ENCODE measurements around the gene ADAMTS18.
"Not testable (repeated sequence)": the region's sequence is repeated elsewhere in the genome, so short reads cannot be mapped to it uniquely, and the experiment has no call there.

Gene ADAMTS18

DNA sequence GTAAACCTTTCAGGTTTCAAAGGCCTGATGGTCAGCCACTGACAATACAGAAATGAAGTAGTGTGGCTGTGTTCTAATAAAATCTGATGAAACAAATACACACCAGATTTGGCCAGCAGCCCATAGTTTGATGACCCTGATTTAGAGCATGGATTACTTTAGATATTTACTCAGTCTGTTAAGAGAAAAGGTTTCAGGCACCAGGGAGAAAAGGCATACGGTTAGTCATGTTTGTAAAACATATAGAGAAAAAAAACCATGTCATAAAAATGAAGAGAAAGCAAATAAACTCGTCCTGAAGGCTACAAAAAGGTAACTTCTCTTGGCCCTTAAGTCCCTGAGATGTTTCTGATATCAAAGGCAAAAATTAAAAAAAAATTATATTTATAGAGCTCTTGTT, 112.1 kb downstream of the ADAMTS18 start:
- DNase-seq = no peak

DNA sequence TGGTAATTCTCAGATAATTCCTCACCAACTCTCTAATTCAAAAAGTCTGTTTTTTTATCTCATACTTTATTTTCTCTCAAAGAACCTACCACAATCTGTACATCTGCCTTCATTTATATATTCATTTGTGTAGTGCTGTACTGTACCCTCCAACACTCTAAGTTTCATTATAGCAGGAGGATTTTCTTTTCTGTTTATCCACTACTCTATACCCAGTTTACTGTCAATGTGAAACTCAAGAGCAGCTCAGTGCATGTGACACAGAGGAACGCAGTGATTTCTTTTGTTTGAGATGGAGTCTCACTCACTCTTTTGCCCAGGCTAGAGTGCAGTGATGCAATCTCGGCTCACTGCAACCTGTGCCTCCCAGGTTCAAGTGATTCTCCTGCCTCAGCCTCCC, 117.8 kb downstream of the ADAMTS18 start:
- no peak for DNase-seq

DNA sequence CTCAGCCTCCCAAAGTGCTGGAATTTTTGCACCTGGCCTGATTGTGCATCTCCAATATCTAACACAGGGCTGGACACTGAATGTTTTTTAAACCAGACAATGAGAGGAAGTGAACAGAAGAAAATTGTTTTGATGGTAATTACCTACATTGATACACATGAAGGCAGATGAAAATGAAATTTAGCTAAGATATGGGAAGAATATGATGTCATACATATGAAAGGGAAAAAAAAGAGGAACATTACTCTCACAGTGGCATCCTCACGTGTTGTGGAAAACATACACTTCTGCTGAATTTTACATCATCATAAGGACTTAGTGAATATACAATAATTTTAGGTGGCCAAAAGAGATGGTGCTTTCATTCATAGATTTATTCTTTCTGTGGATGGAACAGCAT, 124.0 kb downstream of the ADAMTS18 start:
- no peak for DNase-seq

DNA sequence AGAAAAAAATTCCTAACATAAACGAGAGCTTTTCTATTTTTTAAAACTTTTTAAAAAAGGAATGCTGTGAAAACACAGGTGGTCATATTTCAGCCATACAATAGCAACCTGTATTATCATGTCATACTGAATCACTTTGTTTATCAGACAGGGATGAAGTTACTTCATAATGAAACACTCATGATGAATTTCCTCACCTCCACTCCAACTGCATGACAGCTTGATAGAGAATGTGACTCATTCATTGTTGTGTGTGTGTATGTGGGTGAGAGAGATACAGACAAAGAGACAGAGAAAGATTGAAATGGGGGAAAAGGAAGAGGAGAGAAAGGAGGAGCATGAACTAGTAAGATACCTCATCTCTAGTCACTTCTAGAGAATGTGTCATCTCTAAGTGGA, 126.7 kb downstream of the ADAMTS18 start:
- no peak for DNase-seq

DNA sequence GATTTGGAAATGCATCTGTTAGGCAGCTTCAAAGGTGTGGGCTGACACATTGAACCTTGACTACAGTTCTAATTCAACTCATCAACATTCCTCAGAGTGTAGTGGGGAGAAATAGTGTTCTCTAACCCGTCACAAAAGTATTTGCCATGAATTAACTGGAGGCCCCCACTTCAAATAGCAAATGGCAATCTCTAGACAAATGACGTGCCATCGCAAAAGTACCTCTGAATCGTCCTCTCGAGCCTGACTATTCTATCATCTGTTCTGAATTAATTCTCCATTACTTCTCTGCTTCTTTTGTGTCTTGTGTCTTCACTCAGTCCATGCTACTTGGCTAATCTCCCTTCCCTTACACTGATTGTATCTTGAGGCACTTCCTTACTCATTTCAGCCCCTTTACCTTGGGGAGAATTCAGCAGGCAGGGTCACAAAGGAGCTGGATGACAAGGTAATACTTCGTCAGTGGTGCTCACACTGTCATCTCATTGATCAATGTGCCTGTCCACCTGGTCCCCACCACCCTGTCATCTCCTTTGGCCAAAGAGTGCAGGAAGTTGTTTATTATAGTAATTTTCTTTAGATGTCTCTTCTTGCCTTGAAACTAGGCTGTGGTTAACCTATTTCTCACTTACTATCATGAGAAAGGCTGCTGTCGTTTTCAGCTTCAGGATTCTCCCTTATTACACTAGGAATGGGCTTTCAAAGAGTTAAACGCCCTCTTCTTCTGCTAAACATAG, 127.2 kb downstream of the ADAMTS18 start:
- no peak for DNase-seq

DNA sequence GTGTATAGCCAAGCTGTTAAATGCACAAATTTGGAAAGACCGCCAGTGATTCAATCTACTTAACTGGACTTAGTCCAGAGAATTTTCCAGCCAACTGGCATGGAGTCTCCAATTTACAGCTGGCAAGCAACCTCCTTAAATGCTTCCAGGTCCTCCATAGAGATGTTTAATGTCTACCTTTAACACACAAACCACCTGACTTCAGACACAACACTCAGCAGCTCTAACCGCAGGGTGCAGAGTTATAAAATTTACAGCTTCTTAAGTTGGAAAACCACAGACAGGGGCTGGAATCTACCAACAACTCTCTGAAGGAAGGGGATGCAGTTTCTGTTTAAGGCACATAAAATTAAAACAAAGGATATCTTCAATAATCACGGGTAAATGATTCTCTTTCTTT, 128.8 kb downstream of the ADAMTS18 start:
- DNase-seq = no peak

DNA sequence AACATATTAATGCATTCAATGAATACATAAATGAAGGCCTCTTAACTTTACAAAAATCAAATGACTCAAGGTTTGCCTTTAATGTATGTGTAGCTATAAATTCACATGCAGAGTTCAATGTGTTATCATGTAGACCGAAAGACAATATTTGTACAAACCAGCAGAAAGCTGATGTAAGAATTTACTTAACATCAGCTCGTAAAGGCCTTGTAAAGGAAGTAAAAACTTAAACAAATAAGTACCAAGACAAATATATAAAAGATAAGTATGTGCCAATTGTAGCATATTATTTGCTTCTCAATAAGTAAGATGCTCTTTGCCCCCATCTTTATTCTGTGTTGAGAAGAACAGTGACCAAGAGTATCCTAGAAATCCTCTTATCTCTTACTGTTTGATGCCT, 130.0 kb downstream of the ADAMTS18 start:
- no peak for DNase-seq

DNA sequence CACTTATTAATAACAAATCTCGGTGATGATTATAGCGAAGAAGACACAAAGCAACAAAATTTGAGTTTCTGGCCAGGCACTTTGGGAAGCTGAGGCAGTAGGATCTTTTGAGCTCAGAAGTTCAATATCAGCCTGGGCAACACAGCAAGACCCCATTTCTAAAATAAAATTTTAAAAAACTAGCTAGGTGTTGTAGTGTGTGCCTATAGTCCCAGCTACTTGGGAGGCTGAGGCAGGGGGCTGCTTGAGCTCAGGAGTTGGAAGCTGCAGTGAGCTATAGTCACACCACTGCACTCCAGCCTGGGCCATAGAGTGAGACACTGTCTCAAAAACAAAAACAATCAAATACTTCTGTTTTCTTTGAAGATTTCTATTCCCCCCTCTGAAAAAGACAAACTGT, 130.7 kb downstream of the ADAMTS18 start:
- no peak for DNase-seq

DNA sequence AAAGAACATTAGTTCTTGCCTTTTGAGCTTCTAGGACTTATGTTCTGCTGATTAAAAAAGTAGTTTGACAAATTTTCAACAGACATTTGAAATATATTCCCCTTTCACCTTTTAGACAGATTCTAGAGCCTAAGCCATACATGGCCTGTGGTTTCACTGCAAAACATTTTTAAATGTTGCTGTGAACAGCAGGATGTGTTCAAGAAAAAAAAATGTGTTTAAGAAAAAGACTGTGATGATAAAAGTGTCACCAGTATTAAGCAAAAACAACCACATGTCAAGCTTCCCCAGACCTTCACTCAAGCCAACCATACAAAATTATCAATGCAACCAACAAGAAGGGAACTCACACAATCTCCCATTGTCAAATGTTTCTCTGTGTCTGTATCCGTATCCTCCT, 132.2 kb downstream of the ADAMTS18 start:
- DNase-seq = no peak

DNA sequence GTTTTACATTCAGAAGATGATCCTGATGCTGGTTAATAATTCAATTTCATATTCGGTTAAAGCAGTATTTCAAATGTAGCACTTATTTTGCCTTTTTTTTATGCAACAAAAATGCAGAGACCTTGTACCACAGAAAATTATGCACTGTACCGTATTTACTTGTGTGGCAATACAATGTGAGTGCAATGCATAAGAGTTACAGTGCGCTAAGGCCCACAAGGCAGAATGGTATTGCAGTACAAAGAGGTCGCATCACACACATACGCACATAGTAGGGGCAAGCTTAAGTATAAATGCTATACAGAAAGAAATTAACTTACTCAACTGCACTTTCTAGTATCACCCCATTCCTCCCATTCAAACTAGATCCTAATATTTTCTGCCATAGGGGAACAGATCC, 132.6 kb downstream of the ADAMTS18 start:
- no peak for DNase-seq

DNA sequence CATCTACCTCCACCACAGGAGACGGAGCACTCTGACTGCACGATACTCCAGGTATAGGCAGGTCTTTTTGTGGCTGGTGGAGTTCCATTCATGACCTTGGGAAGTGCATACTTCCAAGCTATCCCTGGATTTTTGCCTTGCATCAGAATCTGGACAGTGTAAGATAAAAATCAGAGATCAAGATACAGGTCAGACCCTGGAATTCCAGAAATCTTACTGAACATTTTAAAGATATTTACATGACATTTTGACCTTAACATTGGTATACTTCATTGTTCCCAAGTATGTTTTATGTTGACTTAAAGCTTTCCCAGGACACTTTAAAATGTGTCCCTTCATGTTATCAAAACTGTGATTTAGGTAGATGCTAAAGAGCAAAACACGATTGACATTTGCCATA, 134.6 kb downstream of the ADAMTS18 start:
- no peak for DNase-seq

DNA sequence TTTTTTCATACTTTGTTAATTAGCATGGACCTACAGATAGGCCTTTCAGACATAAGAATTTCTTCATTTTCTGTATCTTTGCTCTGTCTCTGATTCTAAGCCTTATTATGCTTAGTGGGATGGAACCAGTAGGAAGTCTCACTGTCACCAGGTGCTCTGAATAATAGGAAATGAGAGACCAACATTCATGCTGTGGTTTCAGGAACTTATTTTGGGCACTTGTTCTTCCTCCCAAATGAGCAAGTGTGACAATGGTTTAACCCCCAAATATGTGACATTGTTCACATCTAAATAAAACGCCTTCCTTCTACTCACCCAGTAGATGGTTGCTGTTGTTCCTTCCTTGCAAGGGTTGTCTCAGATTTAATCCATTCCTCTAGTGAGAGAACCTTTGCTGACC, 135.4 kb downstream of the ADAMTS18 start:
- no peak for DNase-seq

DNA sequence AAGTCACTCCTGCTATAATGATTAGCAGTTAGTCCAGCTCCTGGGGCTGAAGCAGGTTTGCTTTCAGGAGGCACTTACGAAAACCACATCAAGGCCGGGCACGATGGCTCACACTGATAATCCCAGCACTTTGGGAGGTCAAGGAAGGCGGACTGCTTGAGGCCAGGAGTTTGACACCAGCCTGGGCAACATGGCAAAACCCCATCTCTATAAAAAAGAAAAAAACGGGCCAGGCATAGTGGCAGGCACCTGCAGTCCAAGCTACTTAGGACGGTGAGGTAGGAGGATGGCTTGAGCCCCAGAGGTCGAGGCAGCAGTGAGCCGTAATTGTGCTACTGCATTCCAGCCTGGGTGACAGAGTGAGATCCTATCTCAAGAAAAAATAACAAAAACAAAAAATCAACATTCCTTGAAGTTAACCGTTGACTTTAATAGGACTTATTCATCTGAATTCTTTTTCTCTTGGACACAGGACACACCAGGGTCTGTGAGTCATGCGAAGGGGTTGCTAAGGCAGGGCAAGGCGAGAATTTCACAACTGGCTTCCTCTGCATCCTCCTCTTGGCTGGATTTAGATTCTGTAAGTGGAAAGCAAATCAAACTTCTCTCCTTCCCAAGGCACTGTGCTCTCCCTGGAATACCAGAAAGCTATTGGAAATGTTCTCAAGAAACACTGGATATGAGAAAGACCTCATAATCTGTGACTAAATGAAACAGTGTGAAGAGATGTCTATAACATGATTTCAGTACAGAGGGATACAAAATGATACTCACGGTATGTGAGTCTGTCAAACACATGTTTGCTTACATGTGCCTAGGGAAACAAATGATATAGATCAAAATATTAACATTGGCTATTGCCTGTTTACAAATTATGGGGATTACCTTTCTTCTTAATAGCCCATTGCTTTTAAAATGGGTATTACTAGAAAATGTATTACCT, 136.1 kb downstream of the ADAMTS18 start:
- no peak for DNase-seq

DNA sequence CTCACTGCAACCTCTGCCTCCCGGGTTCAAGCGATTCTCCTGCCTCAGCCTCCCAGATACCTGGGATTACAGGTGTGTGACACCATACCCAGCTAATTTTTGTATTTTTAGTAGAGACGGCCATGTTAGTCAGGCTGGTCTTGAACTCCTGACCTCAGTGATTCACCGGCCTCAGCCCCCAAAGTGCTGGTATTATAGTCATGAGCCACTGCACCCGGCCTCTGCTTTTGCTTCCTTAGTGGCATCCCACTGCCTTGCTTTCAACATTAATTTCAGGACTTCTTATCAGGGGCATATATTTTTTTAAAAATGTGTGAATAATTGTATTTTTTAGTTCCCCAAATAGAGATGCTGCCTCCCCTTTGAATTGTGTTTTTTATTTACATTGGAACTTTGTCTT, 136.8 kb downstream of the ADAMTS18 start:
- DNase-seq = no peak

DNA sequence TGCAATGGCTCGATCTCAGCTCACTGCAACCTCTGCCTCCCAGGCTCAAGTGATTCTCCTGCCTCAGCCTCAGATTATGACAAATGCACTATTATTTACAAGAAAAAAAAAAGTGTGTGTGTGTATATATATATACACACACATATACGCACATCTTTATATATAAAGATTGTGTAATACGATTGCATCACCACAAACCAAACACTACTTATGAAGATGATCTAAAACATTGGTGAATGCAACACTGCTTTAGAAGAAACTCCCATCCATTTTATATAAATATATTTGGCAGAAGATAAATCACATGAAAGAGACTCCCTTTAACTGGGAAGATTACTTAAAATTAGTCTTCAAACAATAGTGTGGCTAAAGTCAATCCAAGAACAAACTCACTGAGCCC, 138.9 kb downstream of the ADAMTS18 start:
- no peak for DNase-seq

DNA sequence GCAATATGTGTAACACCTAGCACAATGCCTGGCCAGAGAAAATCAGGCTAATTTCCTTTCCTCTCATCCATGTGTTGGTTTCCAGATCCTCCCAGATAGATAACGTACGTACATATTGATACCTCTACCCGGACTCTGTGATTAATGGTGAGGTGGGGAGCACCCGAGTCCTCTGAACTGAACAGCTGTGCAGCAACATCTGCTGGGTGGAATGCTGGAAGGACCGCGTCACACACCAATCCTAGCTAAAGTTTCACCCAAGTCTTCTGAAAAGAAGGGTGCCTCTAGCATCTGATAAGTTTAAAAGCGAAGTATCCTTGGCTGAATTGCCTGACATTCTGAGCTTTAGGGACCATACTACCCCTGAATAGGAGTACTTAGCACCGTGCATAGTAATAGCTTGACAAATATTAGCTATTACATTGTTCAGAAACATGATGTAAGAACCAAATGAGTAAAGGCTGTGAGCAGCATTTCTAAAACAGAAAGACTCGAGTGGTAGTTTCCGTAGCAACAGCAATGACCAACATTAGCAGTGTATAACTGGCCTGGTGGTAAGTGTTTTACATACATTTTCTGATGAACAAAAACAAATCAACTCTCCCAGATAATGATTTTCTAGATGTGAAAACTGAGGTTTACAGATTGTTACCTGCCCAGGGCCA, 144.3 kb downstream of the ADAMTS18 start:
- no peak for DNase-seq

DNA sequence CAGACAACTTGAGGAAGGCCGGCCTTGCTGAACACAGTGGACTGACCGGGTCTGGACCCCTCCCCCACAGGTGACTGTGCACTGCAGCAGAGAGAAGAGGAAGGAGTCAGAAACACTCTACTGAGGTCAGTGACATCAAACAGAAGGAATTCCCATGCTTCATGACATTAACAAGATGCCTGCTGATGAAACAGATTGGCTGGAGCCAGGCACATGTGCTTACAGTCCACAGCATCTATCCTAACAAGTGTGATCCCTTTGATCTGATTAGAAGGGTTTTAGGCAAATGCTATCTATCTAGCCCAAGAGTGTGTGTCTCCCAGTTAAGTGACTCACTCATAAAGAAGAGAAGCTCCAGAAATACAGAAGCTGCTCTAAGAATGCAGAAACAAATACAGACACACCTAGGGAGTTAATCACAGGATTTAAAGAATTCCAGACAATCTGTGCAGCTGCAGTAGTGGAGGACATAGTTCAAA, 145.5 kb downstream of the ADAMTS18 start:
- DNase-seq = no peak

DNA sequence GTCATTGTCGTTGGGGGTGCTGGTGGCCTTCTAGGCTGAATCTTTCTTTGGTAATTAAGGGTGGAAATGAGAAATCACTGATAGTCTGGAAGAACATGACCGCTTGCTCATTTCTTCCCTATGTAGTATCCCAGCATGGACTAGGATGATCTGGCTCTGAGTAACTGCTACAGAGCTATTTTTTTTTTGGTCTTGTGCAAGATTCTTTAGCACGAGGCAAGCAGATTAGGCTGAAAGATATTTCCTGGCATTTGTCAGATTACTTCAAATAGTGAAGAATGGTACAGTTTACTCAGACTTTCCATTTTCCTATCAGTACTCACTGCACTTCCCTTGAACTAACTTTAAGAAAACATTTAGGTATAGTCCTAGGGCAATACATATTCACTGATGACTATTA, 146.6 kb downstream of the ADAMTS18 start:
- DNase-seq = no peak

DNA sequence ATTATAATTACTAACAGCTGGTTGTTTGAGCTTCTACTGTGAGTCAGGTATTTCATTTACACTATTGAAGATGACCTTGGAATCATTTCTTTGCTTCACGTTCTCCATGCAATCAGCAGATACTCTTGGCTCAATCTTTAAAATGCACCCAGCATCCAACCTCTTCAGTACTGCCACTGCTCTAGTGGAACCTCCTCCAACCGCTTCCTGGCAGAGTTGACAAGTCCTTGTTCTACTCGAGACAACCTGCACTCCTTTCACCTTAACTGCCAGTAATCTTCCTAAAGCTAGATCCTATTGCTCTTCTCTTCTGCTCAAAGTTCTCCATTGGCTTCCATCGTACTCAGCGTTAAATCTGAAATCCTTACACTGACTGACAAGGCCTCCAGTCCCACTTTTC, 149.2 kb downstream of the ADAMTS18 start:
- no peak for DNase-seq

DNA sequence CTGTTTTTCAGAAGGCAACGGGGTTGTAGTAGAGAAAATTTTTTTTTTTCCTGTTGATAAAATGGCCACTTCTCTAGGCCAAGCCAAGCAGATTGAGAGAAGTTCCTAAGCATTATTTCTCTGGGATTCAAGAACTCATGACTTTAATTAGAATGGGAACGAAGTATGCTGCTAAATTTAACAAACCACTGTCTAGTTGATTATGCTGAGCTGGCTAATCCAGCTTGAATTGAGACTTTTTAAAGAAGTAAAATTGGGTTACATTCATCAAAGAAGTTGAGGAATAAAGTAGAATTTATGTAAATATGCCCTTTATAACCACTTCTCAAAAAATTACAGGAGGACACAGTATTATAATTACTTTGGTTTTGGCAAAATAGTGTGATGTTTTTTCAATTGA, 152.5 kb downstream of the ADAMTS18 start:
- no peak for DNase-seq

DNA sequence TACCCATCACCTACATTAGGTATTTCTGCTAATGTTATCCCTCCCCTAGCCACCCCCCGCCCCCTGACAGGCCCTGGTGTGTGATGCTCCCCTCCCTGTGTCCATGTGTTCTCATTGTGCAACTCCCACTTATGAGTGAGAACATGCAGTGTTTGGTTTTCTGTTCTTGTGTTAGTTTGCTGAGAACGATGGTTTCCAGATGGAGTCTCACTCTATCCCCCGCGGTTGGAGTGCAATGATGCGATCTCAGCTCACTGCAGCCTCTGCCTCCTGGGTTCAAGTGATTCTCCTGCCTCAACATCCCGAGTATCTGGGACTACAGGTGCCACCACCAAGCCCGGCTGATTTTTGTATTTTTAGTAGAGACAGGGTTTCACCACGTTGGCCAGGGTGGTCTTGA, 155.5 kb downstream of the ADAMTS18 start:
- DNase-seq = not testable (repeated sequence)

DNA sequence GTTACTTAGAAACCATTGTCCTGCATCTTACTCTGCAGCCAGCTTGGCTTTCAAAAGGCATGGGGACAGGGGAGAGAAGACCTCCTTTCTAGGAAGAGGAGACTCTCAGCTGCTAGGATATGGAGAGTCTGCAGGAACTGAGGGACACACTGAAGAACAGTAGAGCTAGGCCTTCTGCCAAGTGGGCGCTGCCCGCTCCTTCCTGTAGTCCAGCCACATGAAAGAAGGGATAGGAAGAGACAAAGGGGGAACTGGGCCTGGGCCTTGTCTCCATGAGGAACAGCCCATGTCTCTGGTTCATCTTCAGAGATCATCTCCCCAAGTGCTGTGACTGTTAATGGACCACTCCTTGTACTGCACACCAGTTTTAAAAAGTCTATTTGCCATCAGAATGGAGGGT, 157.3 kb downstream of the ADAMTS18 start:
- DNase-seq = no peak

DNA sequence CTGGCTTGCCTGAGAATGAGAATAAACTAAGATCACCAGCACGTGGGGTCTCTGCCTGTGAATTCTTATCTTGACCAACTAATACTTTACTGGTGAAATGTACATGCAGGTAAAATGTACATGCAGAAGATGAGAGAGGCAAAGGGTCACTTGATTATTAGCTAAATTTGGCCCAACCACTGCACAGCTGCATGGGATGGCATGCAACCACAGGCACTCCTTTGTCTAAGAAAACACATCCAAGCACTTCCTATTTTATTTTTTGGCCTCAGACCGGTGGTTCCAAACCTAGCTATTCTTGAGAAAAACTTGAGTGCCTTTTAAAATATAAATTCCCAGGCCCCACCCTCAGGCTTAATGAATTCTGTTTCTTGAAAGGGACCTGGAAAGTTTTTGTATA, 157.7 kb downstream of the ADAMTS18 start:
- DNase-seq = no peak

DNA sequence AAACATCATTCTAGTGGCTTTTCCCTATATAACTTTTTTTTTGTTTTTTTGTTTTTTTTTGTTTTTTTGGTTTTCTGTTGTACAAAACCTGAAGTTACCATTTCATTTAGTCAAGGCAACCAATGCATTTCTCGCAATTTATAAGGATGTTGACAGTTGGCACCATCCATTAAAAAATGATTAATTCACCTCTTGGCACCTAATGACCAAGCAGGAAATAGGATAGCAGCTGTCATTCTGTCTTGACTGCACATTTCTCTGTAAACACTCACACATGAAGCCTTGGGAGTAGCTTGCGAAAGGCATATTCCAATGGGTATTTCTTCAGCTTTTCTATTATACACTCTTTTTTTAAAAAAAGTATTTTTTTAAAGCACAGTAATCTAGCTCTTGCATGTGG, 158.2 kb downstream of the ADAMTS18 start:
- no peak for DNase-seq

Measured in stimulated activated CD8-positive, alpha-beta memory T cell treated with anti-CD3 and anti-CD28 coated beads, Interleukin-4, amount 100 ng/mL, for 48 hours (primary cell).